ENCODE results near the gene RNF220.

DNA sequence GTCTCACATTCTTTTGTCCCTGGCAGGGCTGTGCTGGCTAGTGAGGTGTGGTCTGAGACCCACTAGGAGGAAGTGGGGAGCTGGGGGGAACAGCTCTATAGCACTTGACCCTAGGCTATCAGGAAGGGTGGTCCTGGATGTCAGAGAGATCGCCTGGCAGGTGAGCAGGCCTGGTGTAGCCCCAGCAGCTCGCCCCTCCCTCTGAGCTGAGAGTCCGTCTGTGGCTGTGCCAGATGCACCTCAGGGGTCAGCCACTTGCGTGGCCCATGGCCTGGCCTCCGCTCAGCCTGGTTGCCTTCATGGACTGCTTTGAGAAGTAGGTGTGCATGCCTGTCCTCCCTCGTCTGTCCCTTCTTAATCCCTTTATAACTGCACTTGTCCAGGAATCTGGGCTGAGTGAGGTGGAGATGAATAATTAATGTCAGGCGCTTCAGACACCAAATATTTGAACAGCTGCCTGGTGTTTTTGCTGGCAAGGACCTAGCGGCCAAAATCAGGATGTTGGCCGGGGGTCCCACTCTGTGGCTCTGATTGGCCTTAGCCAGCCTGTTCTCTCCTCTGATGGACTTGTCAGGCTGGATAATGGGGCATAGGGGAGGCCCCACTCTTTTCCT lies 238.8 kb downstream of the RNF220 start:
- TF ChIP-seq CTCF (IDR thresholded peaks at IDR 0.05; ENCODE audit: low read depth, low read length, poor library complexity, severe bottlenecking) (no peak), EZH2phosphoT487 (IDR thresholded peaks at IDR 0.05; ENCODE audit: borderline replicate concordance, low read length) (no peak)
